Right renal pelvis (tissue), 4 donors: ENCODE data around the gene TEX19. TPM values are rescaled to one million over a fixed set of nuclear protein-coding genes. Genes with fewer than 3 reads are reported as not detected.
"Not testable (repeated sequence)": the region's sequence is repeated elsewhere in the genome, so short reads cannot be mapped to it uniquely, and the experiment has no call there.

Experiments
- DNase-seq, 4 donors: peaks; one replicate each; pipeline ENCODE4 v3.0.0-alpha.2; 2013; ENCODE audit warnings: low read depth in 4 of 4, low spot score in 3 of 4, missing footprints in 1 of 4
- polyA plus RNA-seq, 4 donors: library from polyadenylated mRNA; unstranded; fragments of 120-200 nt; gene quantifications; one replicate each; pipeline ENCODE4 v1.2.1, GENCODE V29; 2013; ENCODE audit not compliant: insufficient read length in 4 of 4

Gene TEX19
- polyA plus RNA-seq, 4 donors, result 0.06 TPM; not detected in 3

- no peak for DNase-seq
Observed at GRCh38 chr17:82403662-82404660, 44.9 kb downstream of the TEX19 start.

GRCh38 chr17:82405051-82405450 is 46.0 kb downstream of the TEX19 start:
- no peak for DNase-seq

- no peak for DNase-seq
Observed at GRCh38 chr17:82406131-82406671, 47.2 kb downstream of the TEX19 start.

GRCh38 chr17:82407255-82407654 is 48.2 kb downstream of the TEX19 start:
- no peak for DNase-seq

- DNase-seq, result no peak
Observed at GRCh38 chr17:82408288-82408937, 49.4 kb downstream of the TEX19 start.

- no peak for DNase-seq
Observed at GRCh38 chr17:82408938-82409318, 49.9 kb downstream of the TEX19 start.

GRCh38 chr17:82410014-82410716 is 51.1 kb downstream of the TEX19 start:
- DNase-seq, result no peak

GRCh38 chr17:82411396-82412053 is 52.5 kb downstream of the TEX19 start:
- no peak for DNase-seq

- DNase-seq, result not testable (repeated sequence)
Observed at GRCh38 chr17:82412081-82412480, 53.0 kb downstream of the TEX19 start.

- DNase-seq, result no peak
Observed at GRCh38 chr17:82412535-82413520, 53.8 kb downstream of the TEX19 start.

Other genes with a start within 250 kb of the TEX19 start
- gene CCDC57, start 146.4 kb upstream of the TEX19 start, polyA plus RNA-seq, result 10 to 100 TPM; 34.6 to 52.4 (median 44.5) TPM
- 10 to 100 TPM in 1 of 4 donors, 1 to 10 TPM in 3; 8.0 to 23.1 (median 9.1) TPM for gene SLC16A3, start 130.2 kb upstream of the TEX19 start, polyA plus RNA-seq
- gene CSNK1D, start 85.5 kb upstream of the TEX19 start, polyA plus RNA-seq, result 100 to 1,000 TPM; 112 to 135 (median 122) TPM
- gene CD7, start 41.6 kb upstream of the TEX19 start, polyA plus RNA-seq, result under 1 TPM; 0.19 to 0.72 (median 0.54) TPM
- 1 to 10 TPM; 1.3 to 2.4 (median 1.5) TPM for gene SECTM1, start 25.5 kb upstream of the TEX19 start, polyA plus RNA-seq
- under 1 TPM; 0.30 to 0.70 (median 0.43) TPM for gene UTS2R, start 12.5 kb downstream of the TEX19 start, polyA plus RNA-seq
- gene HEXD, start 59.1 kb downstream of the TEX19 start, polyA plus RNA-seq, result 10 to 100 TPM; 28.7 to 48.5 (median 37.7) TPM
- gene OGFOD3, start 59.3 kb downstream of the TEX19 start, polyA plus RNA-seq, result 10 to 100 TPM; 21.5 to 30.3 (median 23.9) TPM
- 10 to 100 TPM; 40.5 to 53.5 (median 50.5) TPM for gene CYBC1, start 91.5 kb downstream of the TEX19 start, polyA plus RNA-seq
- 10 to 100 TPM; 73.4 to 77.4 (median 74.8) TPM for gene NARF, start 99.5 kb downstream of the TEX19 start, polyA plus RNA-seq
- gene FOXK2, start 160.5 kb downstream of the TEX19 start, polyA plus RNA-seq, result 10 to 100 TPM; 39.9 to 45.0 (median 41.7) TPM